ENCODE data around the gene SLC43A1.
A peak's percentile ranks its signal among the peaks of the same experiment; 100 is the strongest.

The SLC43A1 gene

GRCh38 chr11:57474017-57474802 lies 41.3 kb downstream of the SLC43A1 start:
- TF ChIP-seq POLR2A (IDR thresholded peaks at IDR 0.05; ENCODE audit: low read depth, low read length) = no peak
- no peak for FAIRE-seq
- DNase-seq (ENCODE audit: insufficient read length, low spot score) = peak; percentile 99

- no peak for DNase-seq (ENCODE audit: insufficient read length, low spot score)
- no peak for FAIRE-seq
- no peak for TF ChIP-seq POLR2A (IDR thresholded peaks at IDR 0.05; ENCODE audit: low read depth, low read length)
Observed at GRCh38 chr11:57473285-57473841, 42.1 kb downstream of the SLC43A1 start.

GRCh38 chr11:57471496-57471895 lies 44.0 kb downstream of the SLC43A1 start:
- no peak for FAIRE-seq
- no peak for DNase-seq (ENCODE audit: insufficient read length, low spot score)
- TF ChIP-seq POLR2A (IDR thresholded peaks at IDR 0.05; ENCODE audit: low read depth, low read length) = no peak

GRCh38 chr11:57469268-57469667 lies 46.2 kb downstream of the SLC43A1 start:
- FAIRE-seq (no peak), DNase-seq (ENCODE audit: insufficient read length, low spot score) (no peak)
- no peak for TF ChIP-seq POLR2A (IDR thresholded peaks at IDR 0.05; ENCODE audit: low read depth, low read length)

- FAIRE-seq = no peak
- TF ChIP-seq POLR2A (IDR thresholded peaks at IDR 0.05; ENCODE audit: low read depth, low read length) = no peak
Observed at GRCh38 chr11:57468276-57468675, 47.2 kb downstream of the SLC43A1 start.

GRCh38 chr11:57467508-57468157 lies 47.9 kb downstream of the SLC43A1 start:
- no peak for DNase-seq (ENCODE audit: insufficient read length, low spot score)
- TF ChIP-seq POLR2A (IDR thresholded peaks at IDR 0.05; ENCODE audit: low read depth, low read length) = no peak

More at GRCh38 chr11:57468276-57468675, 47.2 kb downstream of the SLC43A1 start:
- no peak for DNase-seq (ENCODE audit: insufficient read length, low spot score)

GRCh38 chr11:57466680-57467079 lies 48.8 kb downstream of the SLC43A1 start:
- DNase-seq (ENCODE audit: insufficient read length, low spot score) = no peak
- FAIRE-seq = no peak
- no peak for TF ChIP-seq POLR2A (IDR thresholded peaks at IDR 0.05; ENCODE audit: low read depth, low read length)

More at GRCh38 chr11:57467508-57468157, 47.9 kb downstream of the SLC43A1 start:
- no peak for FAIRE-seq

- no peak for TF ChIP-seq POLR2A (IDR thresholded peaks at IDR 0.05; ENCODE audit: low read depth, low read length)
Observed at GRCh38 chr11:57464539-57465181, 50.8 kb downstream of the SLC43A1 start.

GRCh38 chr11:57463671-57464538 lies 51.6 kb downstream of the SLC43A1 start:
- FAIRE-seq (no peak), DNase-seq (ENCODE audit: insufficient read length, low spot score) (no peak)

More at GRCh38 chr11:57464539-57465181, 50.8 kb downstream of the SLC43A1 start:
- no peak for FAIRE-seq
- DNase-seq (ENCODE audit: insufficient read length, low spot score) = no peak

GRCh38 chr11:57462597-57462996 lies 52.9 kb downstream of the SLC43A1 start:
- no peak for FAIRE-seq
- DNase-seq (ENCODE audit: insufficient read length, low spot score) = no peak
- TF ChIP-seq POLR2A (IDR thresholded peaks at IDR 0.05; ENCODE audit: low read depth, low read length) = no peak

More at GRCh38 chr11:57463671-57464538, 51.6 kb downstream of the SLC43A1 start:
- no peak for TF ChIP-seq POLR2A (IDR thresholded peaks at IDR 0.05; ENCODE audit: low read depth, low read length)

GRCh38 chr11:57461841-57462489 lies 53.5 kb downstream of the SLC43A1 start:
- no peak for TF ChIP-seq POLR2A (IDR thresholded peaks at IDR 0.05; ENCODE audit: low read depth, low read length)
- DNase-seq (ENCODE audit: insufficient read length, low spot score) (no peak), FAIRE-seq (no peak)
